ENCODE measurements around the gene PTPN18.

DNA sequence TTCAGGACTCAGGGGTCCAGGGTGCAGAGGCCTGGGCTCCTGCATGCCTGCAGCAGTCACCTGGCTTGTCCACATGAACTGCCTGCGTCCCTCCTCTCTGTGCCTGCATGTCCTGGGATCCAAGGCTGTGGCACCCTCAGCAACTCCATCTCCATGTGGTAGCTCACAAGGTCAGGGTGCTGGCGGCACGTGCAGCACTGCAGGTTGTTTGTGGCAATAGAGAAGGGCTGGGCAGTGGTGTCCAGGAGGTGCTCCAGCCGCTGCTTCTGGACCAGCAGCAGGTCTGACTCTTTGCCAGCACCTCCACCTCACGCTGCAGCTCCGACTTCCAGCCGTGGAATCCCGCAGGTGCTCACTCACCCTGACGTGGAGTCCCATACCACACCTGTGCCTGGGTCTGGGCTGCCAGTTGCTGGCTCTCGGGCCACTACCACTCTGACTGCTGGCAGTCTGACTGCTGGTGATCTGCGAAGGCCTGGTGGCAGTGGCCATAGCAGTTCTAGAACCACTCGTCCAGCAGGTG lies 42.0 kb upstream of the PTPN18 start:
- TF ChIP-seq, protein P1, sequence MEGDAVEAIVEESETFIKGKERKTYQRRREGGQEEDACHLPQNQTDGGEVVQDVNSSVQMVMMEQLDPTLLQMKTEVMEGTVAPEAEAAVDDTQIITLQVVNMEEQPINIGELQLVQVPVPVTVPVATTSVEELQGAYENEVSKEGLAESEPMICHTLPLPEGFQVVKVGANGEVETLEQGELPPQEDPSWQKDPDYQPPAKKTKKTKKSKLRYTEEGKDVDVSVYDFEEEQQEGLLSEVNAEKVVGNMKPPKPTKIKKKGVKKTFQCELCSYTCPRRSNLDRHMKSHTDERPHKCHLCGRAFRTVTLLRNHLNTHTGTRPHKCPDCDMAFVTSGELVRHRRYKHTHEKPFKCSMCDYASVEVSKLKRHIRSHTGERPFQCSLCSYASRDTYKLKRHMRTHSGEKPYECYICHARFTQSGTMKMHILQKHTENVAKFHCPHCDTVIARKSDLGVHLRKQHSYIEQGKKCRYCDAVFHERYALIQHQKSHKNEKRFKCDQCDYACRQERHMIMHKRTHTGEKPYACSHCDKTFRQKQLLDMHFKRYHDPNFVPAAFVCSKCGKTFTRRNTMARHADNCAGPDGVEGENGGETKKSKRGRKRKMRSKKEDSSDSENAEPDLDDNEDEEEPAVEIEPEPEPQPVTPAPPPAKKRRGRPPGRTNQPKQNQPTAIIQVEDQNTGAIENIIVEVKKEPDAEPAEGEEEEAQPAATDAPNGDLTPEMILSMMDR (IDR thresholded peaks at IDR 0.05): no peak
- TF ChIP-seq POLR2A (IDR thresholded peaks at IDR 0.05): no peak
